IMR-90 (cell line): ENCODE results near the gene TIAM2. TPM values are rescaled to one million over a fixed set of nuclear protein-coding genes. Genes with fewer than 3 reads are reported as not detected.
A peak's percentile ranks its signal among the peaks of the same experiment; 100 is the strongest.

Experiments used
- ATAC-seq: fragments of 200-7000 bp; cut with Tn5 transposase; 2 replicates; pipeline ENCODE4 v1.9.1; 2020; ENCODE audit warnings: low read depth, mild to moderate bottlenecking, moderate library complexity
- BruUV-seq: library from RNA; stranded (reverse); fragments of 400-500 nt; replicated peaks from 2 replicates; lab custom pipeline; 2021; lab: Mats Ljungman, UMichigan
- CTCF ChIA-PET: fragments of 300-600 bp; formaldehyde crosslinking; extraction: SDS; loops from one replicate; lab custom pipeline; 2021; ENCODE audit warnings: antibody characterized with exemption; lab: Yijun Ruan, JAX
- POLR2A ChIA-PET: fragments of 300-600 bp; sonication (Branson Sonifier 250); formaldehyde crosslinking; loops from one replicate; lab custom pipeline; 2022; ENCODE audit warnings: antibody characterized with exemption; ENCODE audit not compliant: unreplicated experiment; lab: Charles Lee
- DNase-seq: peaks from one replicate; pipeline ENCODE4 v3.0.0; 2013
- H2AFZ ChIP-seq: replicated peaks from 2 replicates; pipeline ENCODE3; 2013; ENCODE audit warnings: low read length, mild to moderate bottlenecking; ENCODE audit not compliant: poor library complexity
- H2AK5ac ChIP-seq: 2 replicates; pipeline ENCODE4 v1.6.1; 2013; ENCODE audit warnings: low read depth, low read length, inconsistent platforms
- H2AK9ac ChIP-seq: replicated peaks from 2 replicates; pipeline ENCODE3; 2013; ENCODE audit warnings: mild to moderate bottlenecking, low read depth, low read length, moderate library complexity; ENCODE audit not compliant: poor library complexity
- H2BK120ac ChIP-seq: 2 replicates; pipeline ENCODE4 v1.6.1; 2013; ENCODE audit warnings: low read depth, low read length, inconsistent platforms
- H2BK15ac ChIP-seq: 3 replicates; pipeline ENCODE4 v1.6.1; 2013; ENCODE audit warnings: low read depth, low read length, inconsistent platforms
- H2BK20ac ChIP-seq: 2 replicates; pipeline ENCODE4 v1.6.1; 2013; ENCODE audit warnings: low read depth, mild to moderate bottlenecking, inconsistent platforms, low read length, moderate library complexity
- H2BK5ac ChIP-seq: 2 replicates; pipeline ENCODE4 v1.6.1; 2013; ENCODE audit warnings: mild to moderate bottlenecking, low read depth, low read length, inconsistent platforms; ENCODE audit not compliant: poor library complexity, severe bottlenecking
- H3K14ac ChIP-seq: replicated peaks from 2 replicates; pipeline ENCODE4 v1.6.1; 2013; ENCODE audit warnings: low read depth, low read length, inconsistent platforms
- H3K18ac ChIP-seq: 2 replicates; pipeline ENCODE4 v1.6.1; 2013; ENCODE audit warnings: low read depth, low read length, control low read depth
- H3K23ac ChIP-seq: 2 replicates; pipeline ENCODE4 v1.6.1; 2013; ENCODE audit warnings: low read depth, low read length, inconsistent platforms
- H3K27ac ChIP-seq: 2 replicates; pipeline ENCODE4 v1.5.1; 2013; ENCODE audit warnings: mild to moderate bottlenecking, control low read depth, low read length; ENCODE audit not compliant: insufficient read depth
- H3K27me3 ChIP-seq: 2 replicates; pipeline ENCODE4 v1.6.1; 2013; ENCODE audit warnings: low read length; ENCODE audit not compliant: control insufficient read depth, insufficient read depth
- H3K36me3 ChIP-seq: 2 replicates; pipeline ENCODE4 v1.6.1; 2013; ENCODE audit warnings: low read length, mixed read lengths; ENCODE audit not compliant: control insufficient read depth, insufficient read depth
- H3K4ac ChIP-seq: 2 replicates; pipeline ENCODE4 v1.6.1; 2013; ENCODE audit warnings: low read depth, low read length, inconsistent platforms
- H3K4me1 ChIP-seq: 2 replicates; pipeline ENCODE4 v1.6.1; 2013; ENCODE audit warnings: low read length, mixed read lengths; ENCODE audit not compliant: control insufficient read depth, insufficient read depth
- H3K4me2 ChIP-seq: 2 replicates; pipeline ENCODE4 v1.6.1; 2013; ENCODE audit warnings: low read depth, mild to moderate bottlenecking, control low read depth, low read length, moderate library complexity
- H3K4me3 ChIP-seq: 2 replicates; pipeline ENCODE4 v1.5.1; 2013; ENCODE audit warnings: low read depth, mild to moderate bottlenecking, control low read depth, low read length, moderate library complexity; ENCODE audit not compliant: insufficient read depth
- H3K56ac ChIP-seq: 2 replicates; pipeline ENCODE4 v1.6.1; 2013; ENCODE audit warnings: low read length, inconsistent platforms; ENCODE audit not compliant: insufficient read depth; ENCODE audit errors: extremely low read depth
- H3K79me1 ChIP-seq, 2 experiments: 2 replicates each; pipeline ENCODE4 v1.6.1; 2013; ENCODE audit warnings: low read length in 2 of 2, inconsistent platforms in 1 of 2, low read depth in 1 of 2
- H3K9ac ChIP-seq: 2 replicates; pipeline ENCODE4 v1.6.1; 2013; ENCODE audit warnings: low read depth, low read length, control low read depth
- H3K9me1 ChIP-seq: 2 replicates; pipeline ENCODE4 v1.6.1; 2013; ENCODE audit warnings: low read length, inconsistent platforms; ENCODE audit not compliant: insufficient read depth
- H3K9me3 ChIP-seq: 2 replicates; pipeline ENCODE4 v1.6.1; 2013; ENCODE audit warnings: low read length; ENCODE audit not compliant: control insufficient read depth, insufficient read depth
- H4K20me1 ChIP-seq: 2 replicates; pipeline ENCODE4 v1.6.1; 2013; ENCODE audit warnings: low read length, inconsistent platforms; ENCODE audit not compliant: insufficient read depth
- H4K5ac ChIP-seq: 2 replicates; pipeline ENCODE4 v1.6.1; 2013; ENCODE audit warnings: mild to moderate bottlenecking, low read depth, low read length, control low read depth
- H4K8ac ChIP-seq, 2 experiments: 2 replicates each; pipeline ENCODE4 v1.6.1; 2013; ENCODE audit warnings: low read depth in 2 of 2, low read length in 2 of 2, control low read depth in 1 of 2, inconsistent platforms in 1 of 2
- H4K91ac ChIP-seq: 2 replicates; pipeline ENCODE4 v1.6.1; 2013; ENCODE audit warnings: low read depth, low read length, inconsistent platforms; ENCODE audit not compliant: insufficient read depth
- CHD1 ChIP-seq: IDR thresholded peaks from 2 replicates; pipeline ENCODE4 v1.6.1; 2012; ENCODE audit warnings: low read depth, low read length, improper control_type of control experiment
- MAFK ChIP-seq: IDR thresholded peaks from 2 replicates; pipeline ENCODE4 v1.6.1; 2012; ENCODE audit warnings: low read depth, low read length, improper control_type of control experiment
- NFE2L2 ChIP-seq: fragments of 150-350 bp; IDR thresholded peaks from 2 replicates; pipeline ENCODE4 v1.6.1; 2016; ENCODE audit warnings: low read depth, mild to moderate bottlenecking, low read length
- RAD21 ChIP-seq: IDR thresholded peaks from 2 replicates; pipeline ENCODE4 v1.6.1; 2012; ENCODE audit warnings: low read length, improper control_type of control experiment
- WGBS, 2 experiments: methylation state at CpG; one replicate each; pipeline versions ENCODE4 v1.1.5 to v1.1.7; 2013; ENCODE audit warnings: missing lambda C conversion rate in 2 of 2; ENCODE audit not compliant: insufficient read length in 1 of 2; ENCODE audit errors: extremely low coverage in 2 of 2; 5-methylcytosine and 5-hydroxymethylcytosine counted together
- dilution Hi-C: fragments of 300-500 bp; cut with HindIII; formaldehyde crosslinking; loops from one replicate; pipeline ENCODE4 v1.14.3; 2018; ENCODE audit warnings: low sequenced_read_pairs; ENCODE audit not compliant: unreplicated experiment
- in situ Hi-C: fragments of 300-500 bp; cut with MboI; formaldehyde crosslinking; loops from 3 replicates; pipeline ENCODE4 v1.14.3; 2019; ENCODE audit warnings: low sequenced_read_pairs, inconsistent platforms, mixed read lengths
- intact Hi-C: fragments of 100-400 bp; cut with micrococcal nuclease; formaldehyde crosslinking; loops from 2 replicates; pipeline ENCODE4 v1.10.0; 2022
- polyA plus RNA-seq, 3 experiments: library from polyadenylated mRNA; depleted of rRNA; stranded (reverse); fragments of >200 nt; gene quantifications; 2 replicates each; pipeline ENCODE4 v1.2.3, GENCODE V29; 2012; ENCODE audit warnings: low replicate concordance in 1 of 3
- total RNA-seq: library from RNA; depleted of rRNA; stranded (reverse); fragments of >200 nt; gene quantifications from 2 replicates; pipeline ENCODE4 v1.2.3, GENCODE V29; 2012

The TIAM2 gene
- total and polyA plus RNA-seq, 2 of the 4 experiments (the other 2 are of a cell fraction) = 3.1 to 4.7 TPM

- dilution Hi-C loops = no loop called here
- no peak overlapping the region for H3K56ac ChIP-seq
- H3K9me1 ChIP-seq = no peaks in the 10 kb centered on the region
- no peak overlapping the region for H4K8ac ChIP-seq
- no peak overlapping the region for H2BK5ac ChIP-seq
- DNase-seq (no peak), ATAC-seq (no peak)
- H2BK15ac ChIP-seq = no peak overlapping the region
- H4K91ac ChIP-seq = no peak overlapping the region
- intact Hi-C loops = no loop called here
- H3K4me2 ChIP-seq = no peak overlapping the region
- H3K4ac ChIP-seq = no peak overlapping the region
- H3K27me3 ChIP-seq = no peaks in the 10 kb centered on the region
- no TSS peak for BruUV-seq
- H3K23ac ChIP-seq = no peak overlapping the region
- H3K27ac ChIP-seq = no peak overlapping the region
- H3K36me3 ChIP-seq = no peaks in the 10 kb centered on the region
- TF ChIP-seq NFE2L2 (no peak), CHD1 (no peak), MAFK (peak; percentile 77), RAD21 (no peak)
- in situ Hi-C loops = no loop called here
- POLR2A ChIA-PET = no interaction called here
- H3K4me1 ChIP-seq = no peaks in the 10 kb centered on the region; the same call in 1 of the 2 replicates
- H4K5ac ChIP-seq = no peak overlapping the region
- no peak overlapping the region for H3K14ac ChIP-seq
- H3K4me3 ChIP-seq = no peak overlapping the region
- no peak overlapping the region for H2BK20ac ChIP-seq
- no peak overlapping the region for H3K9ac ChIP-seq
- H2AK5ac ChIP-seq = no peak overlapping the region
- H3K79me1 ChIP-seq = no peaks in the 10 kb centered on the region; a peak in 1 of 4 replicates
- no peak overlapping the region for H3K18ac ChIP-seq
- H4K20me1 ChIP-seq = no peaks in the 10 kb centered on the region
- no peak overlapping the region for H2AFZ ChIP-seq
- no peaks in the 10 kb centered on the region for H3K9me3 ChIP-seq
- 67% methylated on average over 2 of the region's 2 CpGs; no CpG with 5 or more reads in 1 of the 2 experiments for WGBS, 2 experiments
- CTCF ChIA-PET = no interaction called here
- H2BK120ac ChIP-seq = no peak overlapping the region
- H2AK9ac ChIP-seq = no peak overlapping the region
These were observed 47.9 kb downstream of the TIAM2 start for GRCh38 chr6:155042983-155043382.
